ENCODE measurements around the gene FMN1.
A peak's percentile ranks its signal among the peaks of the same experiment; 100 is the strongest.
"Not testable (repeated sequence)": the region's sequence is repeated elsewhere in the genome, so short reads cannot be mapped to it uniquely, and the experiment has no call there.

FMN1 gene

DNA sequence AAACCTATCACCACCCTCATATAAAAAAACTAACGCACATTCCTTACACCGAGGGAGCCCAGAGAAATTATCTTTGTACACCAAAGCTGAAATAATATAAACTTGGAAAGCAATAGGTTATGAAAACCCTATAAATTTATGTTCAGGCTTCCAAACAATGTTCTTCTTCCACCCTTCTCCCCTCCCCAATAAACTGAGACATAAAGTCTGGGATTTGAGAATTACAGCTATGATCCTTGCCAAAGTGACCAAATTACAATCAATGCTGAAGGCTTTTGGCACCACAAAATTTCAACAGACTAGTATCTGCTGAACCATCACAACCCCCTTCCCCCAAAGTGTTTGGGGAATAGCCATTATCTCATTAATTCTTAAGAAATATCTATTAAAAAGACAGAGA is 237.8 kb downstream of the FMN1 start:
- no peak for TF ChIP-seq Cebpa-rat (IDR thresholded peaks at IDR 0.05)
- H3K4me2 ChIP-seq, result no peak overlapping the region

DNA sequence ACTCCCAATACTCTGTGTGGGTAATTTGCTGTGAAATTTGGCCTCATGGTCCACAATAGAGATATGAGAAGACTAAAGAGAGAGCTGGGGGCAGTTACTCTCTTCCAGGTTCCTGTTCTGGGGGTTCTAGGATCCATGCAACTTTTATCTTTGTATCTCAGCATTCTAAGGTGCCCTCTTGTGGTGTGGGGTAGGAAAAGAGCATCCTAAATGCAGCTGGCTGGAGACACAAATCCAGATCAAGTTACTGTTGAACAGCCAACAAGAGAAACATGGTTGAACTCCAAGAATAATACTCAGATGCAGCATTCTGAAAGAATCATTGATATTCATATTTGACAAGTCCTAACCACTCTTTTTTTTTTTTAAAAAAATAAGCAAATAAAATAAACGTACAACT is 238.5 kb downstream of the FMN1 start:
- no peaks in the 10 kb centered on the region for H3K27me3 ChIP-seq
- no peak overlapping the region for H3K27ac ChIP-seq
- no peak for TF ChIP-seq Cebpa-rat (IDR thresholded peaks at IDR 0.05)
- peaks cover 0 to 18% (median 0%) of the 10 kb centered on the region in 10 experiments; a peak in 7 of 20 replicates for H3K4me1 ChIP-seq
- H3K4me3 ChIP-seq, result no peak overlapping the region
- H3K9me3 ChIP-seq (replicated peaks in 1 of 11), result no peaks in the 10 kb centered on the region
- no peak overlapping the region for H3K9ac ChIP-seq
- peaks cover 0 to 36% (median 0%) of the 10 kb centered on the region in 11 experiments; a peak in 4 of 22 replicates for H3K36me3 ChIP-seq
- no peak overlapping the region for H3K4me2 ChIP-seq
- H4K20me1 ChIP-seq, result peaks cover 0 to 100% (median 0%) of the 10 kb centered on the region in 11 experiments; a peak in 5 of 22 replicates

More for the DNA sequence above, 237.8 kb downstream of the FMN1 start:
- Histone ChIP-seq H3K4me3 (no peak overlapping the region), H3K9me3 (replicated peaks in 1 of 11) (peaks cover 0 to 6% (median 2%) of the 10 kb centered on the region in 11 experiments; a peak in 5 of 22 replicates), H3K27me3 (no peaks in the 10 kb centered on the region), H3K36me3 (peaks cover 0 to 43% (median 0%) of the 10 kb centered on the region in 11 experiments; a peak in 4 of 22 replicates), H3K4me1 (peaks cover 0 to 18% (median 0%) of the 10 kb centered on the region in 10 experiments; a peak in 7 of 20 replicates), H4K20me1 (peaks cover 0 to 100% (median 0%) of the 10 kb centered on the region in 11 experiments; a peak in 5 of 22 replicates), H3K27ac (no peak overlapping the region), H3K9ac (no peak overlapping the region)

DNA sequence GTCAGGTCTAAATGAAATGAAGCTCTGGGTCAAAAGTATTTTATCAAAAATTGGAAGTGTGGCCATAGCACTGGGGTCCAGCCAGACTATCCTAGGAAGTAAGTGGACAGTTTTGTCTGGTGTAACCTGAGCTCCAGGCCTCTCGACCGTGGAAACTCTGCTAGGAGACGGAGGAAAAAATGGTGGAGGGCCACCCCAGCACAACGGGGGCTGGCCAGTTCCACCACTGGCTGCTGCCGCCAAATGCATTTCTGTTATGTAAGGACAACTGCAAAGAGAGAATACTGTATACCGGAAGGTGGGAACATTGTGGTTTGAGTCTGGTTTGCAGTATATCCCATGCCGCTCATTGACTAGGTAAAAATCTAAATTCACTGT is 241.0 kb downstream of the FMN1 start:
- peak overlapping the region in 2 of 11 experiments; percentile 30 to 55; a peak in 2 of 22 replicates for H3K4me2 ChIP-seq
- H3K27ac ChIP-seq, result no peak overlapping the region
- H3K4me3 ChIP-seq, result no peak overlapping the region
- no peak for TF ChIP-seq Cebpa-rat (IDR thresholded peaks at IDR 0.05)
- no peaks in the 10 kb centered on the region for H3K27me3 ChIP-seq
- no peak overlapping the region for H3K9ac ChIP-seq
- H3K36me3 ChIP-seq, result peaks cover 0 to 25% (median 0%) of the 10 kb centered on the region in 11 experiments; a peak in 4 of 22 replicates
- H4K20me1 ChIP-seq, result peaks cover 0 to 97% (median 0%) of the 10 kb centered on the region in 11 experiments; a peak in 4 of 22 replicates
- H3K9me3 ChIP-seq (replicated peaks in 1 of 11), result peaks cover 0 to 13% (median 6%) of the 10 kb centered on the region in 11 experiments; a peak in 8 of 22 replicates
- H3K4me1 ChIP-seq, result peaks cover 0 to 18% (median 0%) of the 10 kb centered on the region in 10 experiments; a peak in 7 of 20 replicates

DNA sequence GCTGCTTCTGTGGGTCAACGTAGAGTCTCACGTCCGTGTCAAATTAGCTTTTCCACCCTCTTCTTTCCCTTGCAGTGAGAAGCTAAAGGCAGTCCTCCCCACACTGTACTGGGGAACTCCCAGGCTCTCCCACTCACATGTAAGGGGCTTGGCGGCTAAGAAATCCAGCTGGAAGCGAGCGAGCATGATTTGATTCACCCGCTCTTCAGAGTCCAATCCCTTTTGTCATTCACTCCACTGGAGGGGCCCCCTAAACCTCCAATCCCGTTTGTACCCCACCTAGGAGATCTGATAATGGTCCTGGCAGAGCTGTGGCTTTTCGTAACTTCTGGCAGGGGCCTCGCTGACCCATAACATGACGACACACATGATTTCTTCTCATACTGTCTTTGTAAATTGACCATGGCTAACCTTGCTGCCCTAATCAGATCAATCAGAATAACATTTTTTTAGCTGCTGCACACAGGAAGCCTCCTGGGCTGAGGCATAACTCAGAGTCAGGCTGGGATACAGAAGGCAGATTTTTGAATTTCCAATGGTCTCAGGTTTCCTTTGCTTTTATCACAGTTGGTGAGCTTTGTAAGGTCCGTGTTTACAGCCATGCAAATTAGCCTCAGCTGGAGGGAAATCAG is 241.5 kb downstream of the FMN1 start:
- Histone ChIP-seq H4K20me1 (peaks cover 0 to 97% (median 0%) of the 10 kb centered on the region in 11 experiments; a peak in 4 of 22 replicates), H3K27ac (no peak overlapping the region), H3K4me2 (peak overlapping the region in 4 of 11 experiments; percentile 23 to 55 (median 31); a peak in 4 of 22 replicates), H3K27me3 (no peaks in the 10 kb centered on the region), H3K4me1 (peaks cover 0 to 18% (median 0%) of the 10 kb centered on the region in 10 experiments; a peak in 7 of 20 replicates), H3K9me3 (replicated peaks in 1 of 11) (peaks cover 0 to 13% (median 6%) of the 10 kb centered on the region in 11 experiments; a peak in 8 of 22 replicates), H3K9ac (no peak overlapping the region), H3K4me3 (no peak overlapping the region), H3K36me3 (peaks cover 0 to 24% (median 0%) of the 10 kb centered on the region in 11 experiments; a peak in 4 of 22 replicates)
- no peak for TF ChIP-seq Cebpa-rat (IDR thresholded peaks at IDR 0.05)

DNA sequence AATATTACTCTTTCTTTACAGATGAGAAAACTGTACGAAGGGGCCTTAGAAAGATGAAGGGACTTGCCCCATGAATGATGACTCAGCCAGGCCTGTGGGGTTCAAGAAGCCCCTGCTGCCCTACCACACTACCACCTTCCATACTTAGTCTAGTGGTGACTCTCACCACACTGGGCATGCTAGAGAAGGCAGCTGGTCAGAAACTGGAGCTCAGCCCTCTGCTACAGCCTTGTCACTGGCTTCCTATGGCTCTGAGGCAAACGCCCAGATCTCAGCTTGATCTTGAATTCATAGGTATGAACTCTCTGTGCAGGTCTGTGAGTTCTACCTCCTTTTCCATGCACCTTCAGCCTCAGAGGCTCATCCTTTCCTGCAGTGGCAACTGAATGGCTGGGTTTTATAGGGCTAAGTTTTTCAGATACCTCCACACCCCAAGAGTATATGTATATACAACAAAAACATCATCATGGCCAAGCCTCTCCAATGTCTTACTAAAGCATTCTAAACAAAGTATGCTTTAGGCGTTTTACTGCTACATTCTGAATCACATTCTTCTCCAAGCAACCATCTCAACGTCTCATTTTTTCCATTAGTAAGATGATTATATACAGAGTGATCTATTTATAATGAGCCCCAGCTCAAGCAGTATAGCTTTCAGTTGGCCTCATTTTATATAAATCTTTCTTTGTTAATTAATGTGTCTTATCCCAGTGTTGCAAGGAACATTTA is 242.6 kb downstream of the FMN1 start:
- no peak for TF ChIP-seq Cebpa-rat (IDR thresholded peaks at IDR 0.05)
- peak overlapping the region in 3 of 11 experiments; percentile 23 to 55 (median 32); a peak in 4 of 22 replicates for H3K4me2 ChIP-seq
- no peak overlapping the region for H3K9ac ChIP-seq
- H3K27me3 ChIP-seq, result no peaks in the 10 kb centered on the region
- H3K9me3 ChIP-seq (replicated peaks in 1 of 11), result peaks cover 0 to 13% (median 6%) of the 10 kb centered on the region in 11 experiments; a peak in 8 of 22 replicates
- peaks cover 0 to 97% (median 0%) of the 10 kb centered on the region in 11 experiments; a peak in 3 of 22 replicates for H4K20me1 ChIP-seq
- H3K27ac ChIP-seq, result no peak overlapping the region
- H3K36me3 ChIP-seq, result peaks cover 0 to 24% (median 0%) of the 10 kb centered on the region in 11 experiments; a peak in 4 of 22 replicates
- H3K4me3 ChIP-seq, result no peak overlapping the region
- H3K4me1 ChIP-seq, result peaks cover 0 to 18% (median 0%) of the 10 kb centered on the region in 10 experiments; a peak in 7 of 20 replicates

DNA sequence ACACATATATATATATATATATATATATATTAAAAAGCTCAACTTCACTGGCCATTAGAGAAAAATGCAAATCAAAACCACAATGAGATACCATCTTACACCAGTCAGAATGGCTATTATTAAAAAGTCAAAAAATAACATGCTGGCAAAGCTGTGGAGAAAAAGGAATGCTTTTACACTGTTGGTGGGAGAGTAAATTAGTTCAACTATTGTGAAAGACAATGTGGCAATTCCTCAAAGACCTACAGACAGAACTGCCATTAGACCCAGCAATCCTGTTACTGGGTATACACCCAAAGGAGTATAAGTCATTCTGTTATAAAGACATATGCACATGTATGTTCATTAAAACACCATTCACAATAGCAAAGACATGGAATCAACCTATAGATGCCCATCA is 244.5 kb downstream of the FMN1 start:
- not testable (repeated sequence) for H3K27me3 ChIP-seq, H3K4me2 ChIP-seq, H3K27ac ChIP-seq, H3K4me3 ChIP-seq, H3K9ac ChIP-seq
- Histone ChIP-seq H3K9me3 (replicated peaks in 1 of 11) (peaks cover 0 to 13% (median 6%) of the 10 kb centered on the region in 11 experiments; a peak in 8 of 22 replicates), H3K36me3 (peaks cover 0 to 30% (median 0%) of the 10 kb centered on the region in 11 experiments; a peak in 4 of 22 replicates), H3K4me1 (peaks cover 0 to 18% (median 0%) of the 10 kb centered on the region in 10 experiments; a peak in 7 of 20 replicates), H4K20me1 (peaks cover 0 to 97% (median 0%) of the 10 kb centered on the region in 11 experiments; a peak in 5 of 22 replicates)

DNA sequence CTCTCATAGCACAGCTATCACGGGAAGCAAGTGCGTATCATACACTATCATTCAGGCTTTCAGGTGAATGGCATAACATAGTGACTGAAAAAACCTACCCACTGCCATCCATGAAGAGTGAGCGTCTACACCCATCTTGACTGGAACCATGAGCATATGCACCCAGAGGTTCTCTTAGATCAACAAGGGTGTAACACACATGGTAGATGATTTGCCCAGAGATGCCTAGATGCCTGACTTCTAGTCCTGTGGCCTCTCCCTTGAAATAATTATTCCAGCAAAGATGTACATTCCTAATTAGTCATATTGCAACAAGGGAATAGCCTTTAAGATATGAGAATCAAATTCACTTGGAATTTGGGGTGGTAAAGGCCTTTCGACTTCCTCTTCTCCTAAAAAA is 248.3 kb downstream of the FMN1 start:
- H4K20me1 ChIP-seq, result peaks cover 0 to 97% (median 0%) of the 10 kb centered on the region in 11 experiments; a peak in 5 of 22 replicates
- H3K9me3 ChIP-seq (replicated peaks in 1 of 11), result peaks cover 0 to 13% (median 6%) of the 10 kb centered on the region in 11 experiments; a peak in 8 of 22 replicates
- no peak overlapping the region for H3K4me3 ChIP-seq
- no peak for TF ChIP-seq Cebpa-rat (IDR thresholded peaks at IDR 0.05)
- H3K27me3 ChIP-seq, result no peaks in the 10 kb centered on the region
- no peak overlapping the region for H3K27ac ChIP-seq
- no peak overlapping the region for H3K4me2 ChIP-seq
- no peak overlapping the region for H3K9ac ChIP-seq
- no peaks in the 10 kb centered on the region for H3K4me1 ChIP-seq
- peaks cover 0 to 28% (median 0%) of the 10 kb centered on the region in 11 experiments; a peak in 3 of 22 replicates for H3K36me3 ChIP-seq

DNA sequence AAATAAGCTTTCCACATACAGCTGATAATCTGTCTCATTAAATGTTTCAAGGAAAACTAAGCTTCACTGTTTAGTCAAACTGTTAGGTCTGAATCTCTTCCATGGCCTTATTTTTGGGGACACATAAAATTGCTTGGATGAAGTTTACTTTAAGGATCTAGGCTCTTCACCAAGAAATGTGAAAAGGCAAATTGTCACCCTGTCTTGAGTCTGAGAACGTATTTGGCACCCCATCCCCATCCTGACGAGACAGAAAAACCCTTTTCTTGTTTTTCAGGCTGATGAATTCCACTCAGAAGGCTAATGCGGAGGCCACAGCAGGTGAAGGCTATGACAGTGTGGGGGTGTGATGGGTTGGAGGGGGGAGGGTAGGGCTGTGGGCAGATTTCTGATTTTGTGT is 250.1 kb downstream of the FMN1 start:
- Histone ChIP-seq H3K36me3 (peaks cover 0 to 28% (median 0%) of the 10 kb centered on the region in 11 experiments; a peak in 2 of 22 replicates), H3K9ac (no peak overlapping the region), H3K4me3 (no peak overlapping the region), H3K4me2 (no peak overlapping the region), H3K9me3 (replicated peaks in 1 of 11) (peaks cover 0 to 5% (median 4%) of the 10 kb centered on the region in 11 experiments; a peak in 6 of 22 replicates), H4K20me1 (peaks cover 0 to 100% (median 0%) of the 10 kb centered on the region in 11 experiments; a peak in 5 of 22 replicates), H3K4me1 (no peaks in the 10 kb centered on the region), H3K27ac (no peak overlapping the region), H3K27me3 (no peaks in the 10 kb centered on the region)
- TF ChIP-seq Cebpa-rat (IDR thresholded peaks at IDR 0.05), result no peak

All from BLaER1 treated with 17β-estradiol and CSF1 and Interleukin-3, amounts not matched to agents 10 nM and 100 nM (cell line).